T-helper 1 cell treated with Interleukin-12 subunit alpha and Interleukin-12 subunit beta and Interleukin-4 antibody, amounts not matched to agents 30 μg/mL and 1 μg/mL, for 36 hours (primary cell): ENCODE results near the gene FGD5.

Experiments
- H3K27ac Mint-ChIP-seq: one replicate; pipeline ENCODE4 v1.8.0; 2021; ENCODE audit warnings: mild to moderate bottlenecking, mixed read lengths
- H3K27me3 Mint-ChIP-seq: one replicate; pipeline ENCODE4 v1.8.0; 2021; ENCODE audit warnings: low read depth, mixed read lengths
- H3K36me3 Mint-ChIP-seq: one replicate; pipeline ENCODE4 v1.8.0; 2021; ENCODE audit warnings: low read depth, mixed read lengths
- H3K4me1 Mint-ChIP-seq: one replicate; pipeline ENCODE4 v1.8.0; 2021; ENCODE audit warnings: low read depth, mixed read lengths
- H3K4me3 Mint-ChIP-seq: one replicate; pipeline ENCODE4 v1.8.0; 2021; ENCODE audit warnings: mild to moderate bottlenecking, moderate library complexity, mixed read lengths
- H3K9me3 Mint-ChIP-seq: one replicate; pipeline ENCODE4 v1.8.0; 2021; ENCODE audit warnings: mixed read lengths

Gene FGD5

DNA sequence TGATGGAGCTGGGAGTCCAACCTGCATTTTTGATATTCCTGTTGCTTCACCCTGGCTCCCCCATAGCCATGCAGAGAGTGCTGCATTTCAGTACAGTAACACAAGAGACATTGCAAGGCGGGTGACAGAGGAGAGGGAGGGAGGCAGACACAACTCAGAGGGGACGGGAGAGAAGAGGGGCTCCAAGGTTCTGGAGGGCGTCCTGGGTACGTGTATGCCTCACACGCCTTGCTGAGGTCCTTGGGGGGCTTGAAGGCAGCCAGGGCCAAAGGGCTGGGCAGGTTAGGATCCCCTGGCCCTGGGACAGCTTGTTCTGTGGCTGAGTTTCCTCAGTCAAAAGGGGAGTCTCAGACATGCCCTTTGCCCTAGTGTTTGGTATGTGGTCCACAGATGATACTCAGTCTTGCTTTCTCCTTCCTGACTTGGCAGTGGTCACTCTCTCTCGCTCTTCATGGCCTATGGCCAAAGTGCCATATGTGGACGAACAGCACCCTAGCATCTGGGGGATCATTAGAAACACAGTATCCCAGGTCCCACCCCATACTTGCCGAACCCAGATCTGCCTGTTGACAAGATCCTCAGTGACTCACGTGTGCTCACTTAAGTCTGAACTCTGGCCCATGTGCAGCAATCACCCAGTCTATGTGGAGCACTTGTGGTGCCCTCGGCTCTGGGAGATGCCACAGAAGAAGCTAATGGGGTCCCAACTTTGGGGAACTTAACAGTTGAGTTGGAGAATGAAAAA is 52.9 kb downstream of the FGD5 start:
- H3K36me3 Mint-ChIP-seq = no peaks in the 10 kb centered on the region
- no peak overlapping the region for H3K27ac Mint-ChIP-seq
- H3K4me3 Mint-ChIP-seq = no peak overlapping the region
- peaks cover 19% of the 10 kb centered on the region for H3K27me3 Mint-ChIP-seq
- H3K9me3 Mint-ChIP-seq = no peaks in the 10 kb centered on the region
- H3K4me1 Mint-ChIP-seq = no peaks in the 10 kb centered on the region

DNA sequence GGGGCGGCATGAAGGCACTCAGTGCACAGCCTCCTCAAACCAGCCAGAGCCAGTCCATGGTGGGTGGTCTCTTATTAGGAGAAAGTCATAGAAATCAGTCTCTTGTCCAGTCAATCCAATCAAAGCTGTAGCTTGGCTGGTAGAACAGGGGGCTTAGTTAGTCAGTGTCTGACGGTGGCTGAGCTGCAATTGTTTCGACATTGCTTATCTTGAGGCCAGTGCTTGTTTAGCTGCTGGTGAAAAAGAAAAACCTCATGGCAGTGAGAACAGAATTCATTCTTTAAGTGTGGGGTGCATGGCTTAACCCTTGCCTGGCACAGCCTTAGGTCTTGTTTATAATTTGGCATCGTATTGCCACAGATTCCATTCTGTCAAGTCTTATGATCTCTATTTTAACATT is 53.9 kb downstream of the FGD5 start:
- H3K9me3 Mint-ChIP-seq = no peaks in the 10 kb centered on the region
- H3K27ac Mint-ChIP-seq = no peak overlapping the region
- H3K4me1 Mint-ChIP-seq = no peaks in the 10 kb centered on the region
- H3K36me3 Mint-ChIP-seq = no peaks in the 10 kb centered on the region
- H3K27me3 Mint-ChIP-seq = peaks cover 19% of the 10 kb centered on the region
- H3K4me3 Mint-ChIP-seq = no peak overlapping the region

DNA sequence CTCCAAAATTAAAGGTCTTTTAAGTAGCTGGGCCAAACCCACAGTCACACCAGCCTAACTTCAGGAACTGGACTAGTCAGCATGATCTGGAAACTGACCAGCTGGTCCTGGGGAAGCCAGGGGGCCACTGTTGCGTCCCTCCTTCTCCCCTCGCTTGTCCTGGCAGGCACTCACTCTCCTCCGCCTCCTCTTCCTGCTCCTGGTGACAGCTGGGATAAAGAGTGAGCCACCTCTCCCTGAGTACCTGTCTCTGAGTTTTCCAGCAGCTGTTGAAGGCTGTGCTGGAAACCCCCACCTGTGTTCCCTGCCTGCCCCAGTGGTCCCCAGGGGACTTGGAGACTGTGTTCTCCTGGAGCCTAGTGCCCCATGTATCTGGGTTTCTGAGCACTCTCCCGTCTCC is 56.0 kb downstream of the FGD5 start:
- no peak overlapping the region for H3K4me3 Mint-ChIP-seq
- peaks cover 14% of the 10 kb centered on the region for H3K27me3 Mint-ChIP-seq
- no peak overlapping the region for H3K27ac Mint-ChIP-seq
- H3K4me1 Mint-ChIP-seq = peaks cover 6% of the 10 kb centered on the region
- H3K36me3 Mint-ChIP-seq = no peaks in the 10 kb centered on the region
- no peaks in the 10 kb centered on the region for H3K9me3 Mint-ChIP-seq

DNA sequence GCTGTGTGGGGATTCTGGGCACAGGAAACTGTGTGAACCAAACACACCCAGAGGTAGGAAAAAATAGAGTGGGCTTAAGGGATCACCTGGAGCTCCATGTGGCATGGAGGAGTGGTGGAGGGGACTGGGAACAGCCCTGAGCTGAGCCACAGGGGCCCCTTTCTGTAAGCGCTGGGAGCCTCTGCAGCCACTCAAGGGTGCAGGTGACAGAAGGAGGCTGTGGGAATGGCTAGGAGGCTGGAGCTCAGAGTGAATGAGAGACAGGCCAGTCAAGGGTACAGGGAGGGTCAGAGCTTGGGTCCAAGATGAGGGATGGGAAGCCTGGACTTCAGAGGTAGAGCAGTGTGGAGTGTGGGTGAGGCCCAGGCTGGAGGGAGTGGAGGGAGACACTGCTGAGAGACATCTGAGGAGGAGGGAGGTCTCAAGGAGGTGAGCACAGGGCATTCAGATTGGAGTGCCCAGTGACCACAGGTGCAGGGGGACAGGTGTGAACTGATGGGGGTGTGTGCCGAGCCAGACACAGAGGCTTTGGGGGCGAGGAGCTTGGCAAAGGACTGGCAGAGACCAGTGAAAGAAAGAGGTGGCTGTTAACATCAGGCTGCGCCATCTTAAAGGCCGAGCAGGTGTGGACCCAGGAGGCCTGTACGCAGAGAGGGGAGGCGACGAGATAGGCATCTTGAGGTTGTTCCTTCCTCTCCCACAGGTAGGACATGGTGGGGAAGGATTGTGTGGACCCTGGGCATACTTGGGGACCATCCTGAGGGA is 56.8 kb downstream of the FGD5 start:
- Mint-ChIP-seq H3K36me3 (no peaks in the 10 kb centered on the region), H3K4me1 (peaks cover 8% of the 10 kb centered on the region), H3K4me3 (no peak overlapping the region), H3K27me3 (peaks cover 12% of the 10 kb centered on the region), H3K9me3 (no peaks in the 10 kb centered on the region), H3K27ac (no peak overlapping the region)

DNA sequence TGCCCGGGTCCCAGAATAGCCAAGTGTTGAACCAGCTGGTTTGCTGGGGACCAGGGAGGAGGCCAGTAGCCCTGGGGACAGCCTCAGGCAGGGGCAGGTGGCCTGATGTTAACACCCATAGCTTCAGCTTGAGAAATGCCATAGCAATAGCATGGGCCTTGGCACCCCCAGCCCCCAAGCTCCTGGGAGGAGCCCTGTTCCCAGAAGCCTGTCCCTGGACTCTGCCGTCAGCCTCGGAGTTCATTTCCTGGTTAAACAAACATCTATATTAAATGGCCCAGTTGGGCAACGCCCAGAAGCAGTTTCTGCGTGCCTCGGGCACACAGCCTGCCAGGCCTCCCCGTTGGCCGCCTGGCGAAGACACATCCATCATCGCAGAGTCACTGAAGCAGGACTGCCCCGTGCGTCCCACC is 58.2 kb downstream of the FGD5 start:
- Mint-ChIP-seq H3K4me3 (no peak overlapping the region), H3K27ac (no peak overlapping the region), H3K27me3 (peaks cover 1% of the 10 kb centered on the region), H3K36me3 (no peaks in the 10 kb centered on the region), H3K4me1 (peaks cover 16% of the 10 kb centered on the region), H3K9me3 (no peaks in the 10 kb centered on the region)

DNA sequence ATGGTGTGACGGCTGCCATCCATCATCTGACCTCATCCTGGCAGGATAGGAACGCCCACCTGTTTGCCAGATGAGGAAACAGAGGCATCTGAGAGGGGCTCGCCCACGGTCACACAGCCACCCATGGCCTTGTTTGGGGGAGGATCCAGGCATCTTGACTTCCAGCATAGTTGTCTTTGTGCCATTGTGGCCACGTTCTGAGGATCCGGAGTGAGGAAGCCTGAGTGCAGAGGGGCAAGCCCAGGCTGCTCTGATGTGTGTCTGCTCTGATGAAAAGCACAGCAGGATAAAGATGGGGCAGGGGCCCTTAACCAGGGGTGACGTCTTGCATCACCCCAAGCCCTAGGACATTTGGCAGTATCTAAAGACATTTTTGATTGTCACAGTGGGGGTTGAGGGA is 58.7 kb downstream of the FGD5 start:
- Mint-ChIP-seq H3K4me3 (no peak overlapping the region), H3K36me3 (no peaks in the 10 kb centered on the region), H3K4me1 (peaks cover 20% of the 10 kb centered on the region), H3K27ac (no peak overlapping the region), H3K27me3 (no peaks in the 10 kb centered on the region), H3K9me3 (no peaks in the 10 kb centered on the region)

DNA sequence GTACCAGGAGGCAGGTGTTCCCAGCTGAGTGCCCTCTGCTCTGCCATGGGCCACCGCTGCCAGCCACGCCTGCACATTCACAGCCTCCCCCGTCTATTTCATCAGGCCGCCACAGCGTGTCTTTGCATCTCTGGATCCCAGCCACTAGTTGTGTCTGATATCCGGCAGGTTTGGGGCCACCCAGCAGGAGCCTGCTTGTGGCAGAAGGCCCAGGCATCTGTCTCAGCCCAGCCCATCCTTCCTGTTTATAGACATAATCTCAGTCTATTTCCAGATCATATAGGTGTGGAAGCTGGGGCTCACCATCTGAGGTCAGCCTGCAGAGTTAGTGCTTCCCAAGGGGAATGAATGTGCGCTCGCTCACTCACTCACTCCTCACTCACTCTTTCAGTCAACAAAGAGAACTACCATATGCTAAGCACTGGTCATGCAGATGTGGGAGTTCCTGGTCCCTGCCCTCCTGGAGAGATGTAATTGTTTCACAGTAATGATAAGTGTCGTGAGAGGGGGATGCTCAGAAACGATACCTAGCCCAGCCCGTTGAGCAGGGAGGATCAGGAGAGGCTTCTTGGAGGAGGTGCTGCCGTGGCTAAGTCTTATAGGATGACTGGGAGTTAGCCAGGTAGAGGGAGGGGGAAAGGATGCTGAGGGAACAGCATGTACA is 60.6 kb downstream of the FGD5 start:
- peaks cover 34% of the 10 kb centered on the region for H3K4me1 Mint-ChIP-seq

DNA sequence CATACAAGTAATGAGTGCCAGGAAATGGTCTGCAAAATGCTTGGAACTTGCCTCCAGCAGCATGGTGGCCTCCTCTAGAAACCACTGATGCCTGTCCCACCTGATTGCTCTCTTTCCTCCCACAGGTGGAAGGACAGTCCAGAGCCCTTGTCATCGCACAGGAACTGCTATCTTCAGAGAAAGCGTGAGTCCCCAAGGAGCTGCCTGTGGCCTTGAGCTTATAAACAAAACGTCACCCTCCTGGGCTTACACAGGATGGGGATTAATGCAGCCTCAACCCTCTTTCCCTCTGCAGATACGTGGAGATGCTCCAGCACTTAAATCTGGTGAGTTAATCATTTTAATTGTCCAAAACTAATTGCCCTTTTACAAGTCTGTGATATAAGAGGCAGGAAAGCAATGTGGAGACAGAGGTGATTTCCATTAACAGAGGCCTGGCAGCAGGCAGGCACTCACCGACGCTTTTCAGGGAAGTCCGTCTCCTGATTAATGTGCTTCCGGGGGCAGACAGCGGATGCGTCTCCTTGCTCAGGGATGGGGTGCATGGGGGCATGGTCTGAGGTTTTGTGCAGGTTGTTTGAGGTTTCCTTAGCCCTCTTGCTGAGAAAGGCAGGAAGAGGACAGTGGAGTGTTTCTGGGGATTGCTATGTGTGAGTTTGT is 61.8 kb downstream of the FGD5 start:
- peaks cover 3% of the 10 kb centered on the region for H3K36me3 Mint-ChIP-seq
- peak overlapping the region; percentile 11 for H3K4me3 Mint-ChIP-seq
- no peaks in the 10 kb centered on the region for H3K9me3 Mint-ChIP-seq
- no peaks in the 10 kb centered on the region for H3K27me3 Mint-ChIP-seq
- peak overlapping the region; percentile 26 for H3K27ac Mint-ChIP-seq
- peaks cover 45% of the 10 kb centered on the region for H3K4me1 Mint-ChIP-seq

More for the DNA sequence above, 60.6 kb downstream of the FGD5 start:
- H3K4me3 Mint-ChIP-seq = no peak overlapping the region
- no peaks in the 10 kb centered on the region for H3K27me3 Mint-ChIP-seq
- H3K9me3 Mint-ChIP-seq = no peaks in the 10 kb centered on the region
- H3K36me3 Mint-ChIP-seq = peaks cover under 1% of the 10 kb centered on the region
- H3K27ac Mint-ChIP-seq = peak overlapping the region; percentile 7

DNA sequence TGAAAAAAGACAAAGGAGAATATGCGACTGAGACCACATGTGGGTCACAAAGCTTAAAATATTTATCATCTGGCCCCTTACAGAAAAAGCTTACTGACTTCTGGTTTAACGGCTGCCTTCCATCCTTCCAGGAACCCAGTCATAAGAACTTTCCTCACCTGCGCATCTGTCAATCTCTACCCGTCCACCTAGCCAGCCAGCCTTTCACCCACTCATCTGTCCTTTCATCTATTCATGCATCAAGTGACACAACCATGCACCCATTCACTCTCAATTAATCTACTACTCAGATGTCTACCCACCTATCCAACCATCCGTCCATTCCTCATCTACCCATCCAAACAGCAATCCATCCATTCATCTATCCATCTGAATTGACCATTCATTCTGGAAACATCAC is 64.5 kb downstream of the FGD5 start:
- H3K27ac Mint-ChIP-seq = peak overlapping the region; percentile 15
- H3K4me1 Mint-ChIP-seq = peaks cover 49% of the 10 kb centered on the region
- no peaks in the 10 kb centered on the region for H3K9me3 Mint-ChIP-seq
- H3K27me3 Mint-ChIP-seq = peaks cover 5% of the 10 kb centered on the region
- peaks cover 3% of the 10 kb centered on the region for H3K36me3 Mint-ChIP-seq
- H3K4me3 Mint-ChIP-seq = peak overlapping the region; percentile 1

DNA sequence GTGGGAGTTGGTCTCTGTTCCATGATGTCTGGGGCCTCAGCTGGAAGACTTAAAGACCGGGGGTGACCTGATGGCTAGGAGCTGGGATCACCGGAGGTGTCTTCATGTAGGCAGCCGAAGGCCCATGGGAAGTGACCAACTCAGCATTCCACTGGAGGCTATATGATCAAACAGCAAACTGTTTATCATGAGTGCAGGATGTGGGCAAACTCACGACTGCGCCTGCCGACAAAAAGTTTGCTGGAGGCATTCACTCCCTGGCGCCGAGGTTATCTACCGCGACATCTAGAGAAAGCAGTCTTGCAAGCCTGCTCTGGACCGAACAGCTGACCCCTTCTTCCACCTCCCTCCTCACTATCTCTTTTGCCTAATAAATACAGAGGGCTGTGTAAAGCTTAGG is 65.9 kb downstream of the FGD5 start:
- Mint-ChIP-seq H3K36me3 (peaks cover 3% of the 10 kb centered on the region), H3K27me3 (peaks cover 5% of the 10 kb centered on the region), H3K4me3 (peak overlapping the region; percentile 15), H3K4me1 (peaks cover 43% of the 10 kb centered on the region), H3K27ac (peak overlapping the region; percentile 53), H3K9me3 (no peaks in the 10 kb centered on the region)

DNA sequence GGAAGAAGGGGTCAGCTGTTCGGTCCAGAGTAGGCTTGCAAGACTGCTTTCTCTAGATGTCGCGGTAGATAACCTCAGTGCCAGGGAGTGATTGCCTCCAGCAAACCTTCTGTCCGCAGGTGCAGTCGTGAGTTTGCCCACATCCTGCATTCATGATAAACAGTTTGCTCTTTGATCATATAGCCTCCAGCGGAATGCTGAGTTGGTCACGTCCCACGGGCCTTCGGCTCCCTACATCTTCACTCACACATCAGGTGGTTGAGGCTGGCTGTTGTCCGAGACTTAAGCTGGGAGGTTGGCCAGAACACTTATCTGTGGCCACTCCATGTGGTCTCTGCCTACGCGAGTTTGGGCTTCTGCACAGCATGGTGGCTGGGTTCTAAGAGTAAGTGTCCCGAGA is 66.5 kb downstream of the FGD5 start:
- Mint-ChIP-seq H3K36me3 (peaks cover 3% of the 10 kb centered on the region), H3K4me1 (peaks cover 43% of the 10 kb centered on the region), H3K9me3 (no peaks in the 10 kb centered on the region), H3K27ac (peak overlapping the region; percentile 53), H3K4me3 (peak overlapping the region; percentile 35), H3K27me3 (peaks cover 8% of the 10 kb centered on the region)

DNA sequence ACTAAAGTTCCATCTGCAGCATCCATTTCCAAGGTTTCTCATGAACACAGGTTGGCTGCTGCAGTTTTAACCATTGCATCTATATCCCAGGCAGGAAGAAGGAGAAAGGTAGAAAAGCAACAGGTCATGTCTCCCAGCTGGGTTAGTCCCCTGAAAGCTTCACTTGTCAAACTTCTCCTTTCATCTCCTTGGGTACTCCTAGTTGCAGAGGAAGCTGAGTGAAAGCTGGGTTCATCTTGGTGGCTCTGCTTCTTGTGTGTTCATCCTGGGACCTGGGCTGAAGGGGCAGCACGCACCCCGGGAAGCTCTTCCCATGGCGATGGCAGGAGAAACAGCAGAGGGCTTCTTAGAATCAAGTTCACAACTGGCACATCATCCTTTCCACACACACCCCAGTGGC is 67.3 kb downstream of the FGD5 start:
- H3K9me3 Mint-ChIP-seq = no peaks in the 10 kb centered on the region
- no peak overlapping the region for H3K4me3 Mint-ChIP-seq
- H3K4me1 Mint-ChIP-seq = peaks cover 39% of the 10 kb centered on the region
- H3K27me3 Mint-ChIP-seq = peaks cover 14% of the 10 kb centered on the region
- H3K27ac Mint-ChIP-seq = no peak overlapping the region
- peaks cover 3% of the 10 kb centered on the region for H3K36me3 Mint-ChIP-seq

DNA sequence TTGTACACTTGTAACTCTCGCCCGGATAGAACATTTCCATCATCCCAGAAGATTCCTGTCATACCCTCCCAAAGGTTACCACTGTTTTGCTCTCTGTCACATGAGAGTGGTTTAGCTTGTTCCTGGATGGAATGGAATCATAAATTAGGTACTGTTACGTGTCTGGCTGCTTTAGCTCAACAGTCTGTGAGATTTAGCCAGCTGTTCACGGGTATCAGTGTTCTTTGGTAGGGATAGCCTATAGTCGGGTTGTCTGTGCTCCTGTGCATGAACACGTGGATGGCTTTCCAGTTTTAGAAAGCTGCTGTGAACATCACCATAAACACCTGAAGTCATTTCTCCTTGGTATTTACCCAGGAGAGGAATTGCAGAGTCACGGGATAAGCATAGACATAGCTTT is 70.4 kb downstream of the FGD5 start:
- no peak overlapping the region for H3K4me3 Mint-ChIP-seq
- H3K4me1 Mint-ChIP-seq = peaks cover 20% of the 10 kb centered on the region
- H3K36me3 Mint-ChIP-seq = peaks cover 3% of the 10 kb centered on the region
- H3K27ac Mint-ChIP-seq = no peak overlapping the region
- H3K9me3 Mint-ChIP-seq = no peaks in the 10 kb centered on the region
- H3K27me3 Mint-ChIP-seq = peaks cover 19% of the 10 kb centered on the region

DNA sequence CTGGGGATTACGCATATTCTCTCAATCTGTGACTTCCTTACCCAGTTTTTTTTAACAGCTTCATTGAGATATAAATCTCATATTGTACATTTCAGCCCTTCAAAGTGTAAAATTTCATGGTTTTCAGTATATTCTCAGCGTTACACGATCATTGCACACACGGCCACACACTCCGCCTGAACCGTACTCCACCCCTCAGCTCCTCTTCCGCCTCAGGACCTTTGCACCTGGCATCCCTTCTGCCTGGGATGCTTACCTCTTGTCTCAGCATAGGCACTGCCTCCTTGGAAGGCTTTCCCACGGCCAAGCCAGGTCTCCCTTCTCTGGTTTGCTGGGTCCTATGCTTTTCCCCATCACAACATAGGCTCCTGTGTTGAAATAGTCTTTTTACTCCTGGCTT is 71.2 kb downstream of the FGD5 start:
- no peak overlapping the region for H3K4me3 Mint-ChIP-seq
- H3K27me3 Mint-ChIP-seq = peaks cover 22% of the 10 kb centered on the region

More for the DNA sequence above, 71.2 kb downstream of the FGD5 start:
- no peaks in the 10 kb centered on the region for H3K36me3 Mint-ChIP-seq
- H3K4me1 Mint-ChIP-seq = peaks cover 14% of the 10 kb centered on the region
- no peak overlapping the region for H3K27ac Mint-ChIP-seq
- no peaks in the 10 kb centered on the region for H3K9me3 Mint-ChIP-seq
